Hypothalamus (tissue), 51 donors: ENCODE measurements around the gene NCLN.

Experiments
- DNase-seq, 51 donors: peaks; one replicate each; lab custom pipeline; 2025; lab: John Stamatoyannopoulos, UW

Gene NCLN, protein sequence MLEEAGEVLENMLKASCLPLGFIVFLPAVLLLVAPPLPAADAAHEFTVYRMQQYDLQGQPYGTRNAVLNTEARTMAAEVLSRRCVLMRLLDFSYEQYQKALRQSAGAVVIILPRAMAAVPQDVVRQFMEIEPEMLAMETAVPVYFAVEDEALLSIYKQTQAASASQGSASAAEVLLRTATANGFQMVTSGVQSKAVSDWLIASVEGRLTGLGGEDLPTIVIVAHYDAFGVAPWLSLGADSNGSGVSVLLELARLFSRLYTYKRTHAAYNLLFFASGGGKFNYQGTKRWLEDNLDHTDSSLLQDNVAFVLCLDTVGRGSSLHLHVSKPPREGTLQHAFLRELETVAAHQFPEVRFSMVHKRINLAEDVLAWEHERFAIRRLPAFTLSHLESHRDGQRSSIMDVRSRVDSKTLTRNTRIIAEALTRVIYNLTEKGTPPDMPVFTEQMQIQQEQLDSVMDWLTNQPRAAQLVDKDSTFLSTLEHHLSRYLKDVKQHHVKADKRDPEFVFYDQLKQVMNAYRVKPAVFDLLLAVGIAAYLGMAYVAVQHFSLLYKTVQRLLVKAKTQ

DNA sequence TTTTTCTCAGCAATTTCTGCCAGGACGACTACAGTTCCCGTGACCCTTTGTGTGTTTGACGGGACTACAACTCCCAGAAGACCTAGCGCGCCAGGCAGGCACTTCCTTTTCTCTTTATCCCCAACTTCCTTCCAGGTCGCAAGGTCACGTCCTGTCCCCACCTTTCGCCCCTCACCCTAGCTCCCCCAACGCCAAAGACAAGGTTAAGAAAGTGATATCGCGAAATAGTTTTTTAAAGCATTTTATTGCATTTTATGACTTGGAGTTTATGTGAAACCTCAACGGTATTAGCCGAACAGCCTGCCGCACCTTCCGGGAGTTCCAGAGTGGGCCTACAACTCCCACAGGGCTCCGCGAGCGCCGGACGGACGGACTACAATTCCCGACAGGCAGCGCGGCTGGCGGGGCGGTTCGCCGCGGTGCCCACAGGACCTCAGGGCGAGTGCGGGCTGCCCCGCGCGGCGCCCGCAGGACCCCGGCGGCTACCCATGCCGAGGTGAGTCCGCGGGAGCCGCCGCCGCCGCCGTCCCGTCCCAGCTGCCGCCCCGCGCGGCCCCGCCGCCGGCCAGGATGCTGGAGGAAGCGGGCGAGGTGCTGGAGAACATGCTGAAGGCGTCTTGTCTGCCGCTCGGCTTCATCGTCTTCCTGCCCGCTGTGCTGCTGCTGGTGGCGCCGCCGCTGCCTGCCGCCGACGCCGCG is at the start of gene NCLN:
NCLN (plus strand) TSS at position 470 of the 699 bp plus-strand sequence; CDS start at position 571, 101 bp downstream.
- peak; percentile 81 to 100 (median 94) for DNase-seq

DNA sequence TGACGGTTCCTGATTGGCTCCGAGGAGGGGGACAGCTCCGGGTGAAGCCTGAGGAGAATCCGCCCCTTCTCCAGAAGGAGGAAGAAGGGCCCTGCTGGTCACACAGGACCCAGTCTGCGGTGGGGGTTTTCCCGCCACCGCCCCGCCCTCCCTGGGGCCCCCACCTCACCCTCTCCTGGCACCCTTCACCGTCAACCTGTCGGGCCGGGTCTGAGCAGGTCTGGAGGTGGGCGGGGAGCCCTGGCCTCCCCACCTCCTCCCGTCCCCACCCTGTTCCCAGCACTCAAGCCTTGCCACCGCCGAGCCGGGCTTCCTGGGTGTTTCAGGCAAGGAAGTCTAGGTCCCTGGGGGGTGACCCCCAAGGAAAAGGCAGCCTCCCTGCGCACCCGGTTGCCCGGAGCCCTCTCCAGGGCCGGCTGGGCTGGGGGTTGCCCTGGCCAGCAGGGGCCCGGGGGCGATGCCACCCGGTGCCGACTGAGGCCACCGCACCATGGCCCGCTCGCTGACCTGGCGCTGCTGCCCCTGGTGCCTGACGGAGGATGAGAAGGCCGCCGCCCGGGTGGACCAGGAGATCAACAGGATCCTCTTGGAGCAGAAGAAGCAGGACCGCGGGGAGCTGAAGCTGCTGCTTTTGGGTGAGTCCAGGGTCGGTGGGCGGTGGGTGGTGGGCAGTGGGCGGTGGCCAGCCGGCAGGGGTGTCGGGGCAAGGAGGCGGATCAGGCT is 49.6 kb upstream of the NCLN start, which contains the start of gene GNA15:
GNA15 (plus strand) TSS at position 73 of the 723 bp plus-strand sequence; CDS start at position 491, 418 bp downstream.
- peak in 1 of 51 donors; percentile 11 for DNase-seq

DNA sequence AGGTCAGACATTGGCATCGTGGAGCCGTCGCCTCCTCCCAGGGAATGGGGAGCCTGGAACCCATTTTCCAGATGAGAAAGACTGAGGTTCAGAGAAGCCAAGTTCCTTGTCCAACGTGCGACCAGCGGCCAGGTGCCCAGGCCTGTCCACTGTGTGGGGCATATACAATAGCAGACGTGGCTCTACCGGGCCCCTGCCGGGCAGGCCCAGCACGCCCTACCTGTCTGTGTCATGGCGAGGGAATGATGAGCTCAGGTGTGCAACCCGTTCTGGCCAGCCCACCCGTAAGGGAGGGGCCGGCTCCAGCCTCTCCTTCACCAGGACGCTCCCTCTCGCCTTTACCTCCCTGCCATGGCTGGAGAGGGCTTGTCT is 49.1 kb upstream of the NCLN start:
- no peak for DNase-seq

DNA sequence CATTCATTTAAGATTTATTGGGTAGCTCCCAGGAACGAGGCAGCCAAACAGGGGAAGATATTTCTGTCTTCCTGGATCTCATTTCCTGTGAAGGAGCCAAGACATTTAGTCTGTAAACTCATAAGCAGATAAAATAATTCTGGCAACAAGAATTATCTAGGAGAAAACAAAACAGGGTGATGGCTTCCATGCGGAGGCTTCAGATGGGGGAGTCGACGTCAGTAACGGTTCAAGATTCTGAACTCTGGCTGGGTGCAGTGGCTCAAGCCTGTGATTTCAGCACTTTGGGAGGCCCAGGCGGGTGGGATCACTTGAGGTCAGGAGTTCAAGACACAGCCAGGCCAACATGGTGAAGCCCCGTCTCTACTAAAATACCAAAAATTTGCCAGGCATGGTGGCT is 48.6 kb upstream of the NCLN start:
- DNase-seq, result no peak

DNA sequence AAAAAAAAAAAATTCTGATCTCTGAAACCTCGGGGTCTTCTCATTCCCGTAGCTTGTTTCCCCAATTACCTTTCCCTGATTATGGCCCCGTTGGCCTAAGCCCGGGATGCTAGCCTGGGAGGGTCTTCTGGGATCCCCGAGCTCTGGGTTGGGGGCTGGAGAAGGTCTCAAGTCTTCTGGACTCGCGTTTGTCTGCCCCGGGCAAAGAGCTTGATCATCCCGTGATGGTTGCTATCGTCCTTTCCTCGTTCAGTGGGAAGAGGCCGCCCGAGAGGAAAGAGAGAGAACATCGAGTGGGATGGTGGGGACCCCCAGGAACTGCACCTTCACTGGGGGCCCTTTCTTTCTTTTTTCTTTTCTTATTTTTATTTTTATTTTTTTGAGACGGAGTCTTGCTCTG is 47.5 kb upstream of the NCLN start:
- DNase-seq, result no peak

DNA sequence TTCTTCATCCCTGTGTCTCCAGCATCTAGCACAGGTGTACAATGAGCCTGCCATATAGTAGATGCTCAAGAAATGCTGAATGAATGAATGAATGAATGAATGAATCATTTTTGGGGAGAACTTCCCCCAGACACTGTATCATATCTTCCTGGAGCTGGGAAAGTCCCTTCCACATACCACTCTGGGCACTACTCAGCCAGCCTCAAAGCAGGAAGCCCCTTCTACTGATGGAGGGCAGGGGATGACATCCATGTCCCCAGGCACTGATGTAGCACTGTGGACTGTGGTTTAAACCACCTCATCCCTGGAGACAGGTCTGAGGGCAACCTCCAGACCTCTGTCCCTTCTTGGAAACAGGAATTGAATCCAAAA is 45.1 kb upstream of the NCLN start:
- DNase-seq, result no peak

DNA sequence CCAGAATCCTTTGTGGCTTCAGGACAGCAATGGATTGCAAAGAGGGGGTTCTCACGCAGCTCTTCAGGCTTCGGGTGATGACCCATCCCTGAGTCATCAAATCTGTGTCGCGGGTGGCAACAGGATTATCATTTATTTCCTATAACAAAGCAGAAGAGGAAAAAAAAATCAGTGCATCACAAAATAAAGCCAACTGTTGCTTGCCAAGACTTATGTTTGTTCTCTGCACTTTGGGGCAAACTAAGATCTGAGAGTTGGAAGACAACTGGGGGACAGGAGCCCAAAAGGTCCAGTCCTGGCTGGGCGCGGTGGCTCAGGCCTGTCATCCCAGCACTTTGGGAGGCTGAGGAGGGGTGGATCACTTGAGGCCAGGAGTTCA is 43.4 kb upstream of the NCLN start:
- DNase-seq, result no peak

DNA sequence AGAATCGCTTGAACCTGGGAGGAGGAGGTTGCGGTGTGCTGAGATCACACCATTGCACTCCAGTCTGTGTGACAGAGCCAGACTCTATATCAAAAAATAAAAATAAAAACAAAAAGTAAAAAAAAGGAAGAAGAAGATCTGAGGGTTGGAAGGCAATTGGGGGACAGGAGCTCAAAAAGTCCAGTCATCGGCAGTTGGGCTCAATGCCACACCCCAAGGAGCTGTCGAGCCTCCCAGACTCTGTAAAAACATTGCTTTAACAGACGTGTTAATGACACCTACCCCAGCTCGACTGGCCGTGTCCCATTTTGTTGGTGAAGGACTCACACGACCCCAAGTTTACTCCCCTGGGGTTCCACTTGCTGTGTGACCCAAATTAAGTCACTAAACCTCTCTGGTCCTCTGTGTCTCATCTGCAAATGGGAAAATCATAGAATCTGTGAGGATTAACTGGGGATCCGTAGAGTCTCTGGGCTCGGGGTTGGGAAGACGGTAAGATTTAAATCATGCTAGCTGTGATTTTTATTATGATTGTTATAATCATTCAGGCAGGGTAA is 42.9 kb upstream of the NCLN start:
- DNase-seq, result no peak

DNA sequence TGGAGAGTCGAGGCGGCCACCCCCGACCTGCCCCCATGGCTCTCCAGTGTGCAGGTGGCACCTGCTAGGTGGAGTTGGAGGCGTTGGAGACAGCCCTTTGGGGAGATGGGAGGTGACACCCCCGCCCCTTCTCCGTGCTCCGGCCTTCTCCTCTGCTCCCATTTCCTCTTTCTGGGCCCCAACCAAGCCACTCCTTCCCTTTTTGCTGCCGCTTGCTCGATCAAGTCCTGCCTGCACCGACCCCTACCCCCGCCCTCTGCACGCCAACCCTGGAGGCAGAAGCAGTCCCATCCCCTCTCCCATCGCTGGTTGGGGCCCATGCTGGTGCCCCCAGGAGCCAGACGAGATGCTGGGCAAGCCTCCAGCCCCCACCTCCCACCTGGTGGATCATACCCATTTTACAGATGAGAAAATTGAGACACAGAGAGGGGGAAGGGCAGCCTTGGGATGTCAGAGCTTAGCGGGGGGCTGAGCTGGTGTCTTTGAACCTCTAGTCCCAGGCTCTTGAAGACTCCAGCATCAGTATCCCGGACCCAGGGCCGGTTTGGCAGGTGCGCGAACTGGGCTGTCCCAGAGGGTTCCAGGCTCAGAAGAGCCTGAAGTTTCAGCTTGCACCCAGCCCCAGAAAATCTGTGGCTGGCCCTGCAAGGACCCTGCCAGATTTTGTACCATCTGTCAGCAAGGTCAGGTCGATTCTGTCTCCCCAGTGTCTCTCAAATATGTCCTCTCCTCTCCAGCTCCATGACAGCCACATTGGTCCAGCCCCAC is 39.6 kb upstream of the NCLN start:
- peak in 4 of 51 donors; percentile 9 to 28 (median 12) for DNase-seq

DNA sequence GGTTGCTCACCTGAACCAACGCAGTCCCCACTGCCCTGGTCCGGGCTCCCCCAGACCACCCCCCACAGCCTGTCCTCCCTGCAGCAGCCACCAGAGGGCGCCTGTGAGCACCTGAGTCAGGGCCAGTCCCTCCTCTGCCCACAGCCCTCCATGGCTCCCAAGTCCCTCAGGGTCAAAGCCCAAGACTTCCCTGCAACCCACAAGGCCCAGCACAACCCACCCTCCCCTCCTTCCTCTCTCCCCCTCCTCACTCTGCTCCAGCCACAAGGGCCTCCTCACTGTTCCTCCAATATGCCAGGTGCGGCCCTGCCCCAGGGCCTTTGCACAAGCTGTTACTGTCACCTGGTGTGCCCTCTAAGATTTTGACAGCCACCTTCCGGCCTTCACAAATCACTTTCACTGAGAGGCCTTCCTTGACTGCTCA is 39.0 kb upstream of the NCLN start:
- no peak for DNase-seq

DNA sequence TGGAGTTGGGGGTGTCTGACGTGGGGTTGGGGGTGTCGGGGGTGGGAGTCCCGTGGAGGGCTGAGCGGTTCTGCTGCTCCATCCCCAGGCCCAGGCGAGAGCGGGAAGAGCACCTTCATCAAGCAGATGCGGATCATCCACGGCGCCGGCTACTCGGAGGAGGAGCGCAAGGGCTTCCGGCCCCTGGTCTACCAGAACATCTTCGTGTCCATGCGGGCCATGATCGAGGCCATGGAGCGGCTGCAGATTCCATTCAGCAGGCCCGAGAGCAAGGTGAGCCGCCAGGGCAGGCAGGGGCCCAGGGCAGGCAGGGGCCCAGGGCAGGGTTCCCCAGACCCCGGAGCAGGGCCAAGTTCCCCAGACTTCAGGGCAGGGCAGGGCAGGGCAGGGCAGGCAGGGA is 37.2 kb upstream of the NCLN start:
- DNase-seq, result no peak

DNA sequence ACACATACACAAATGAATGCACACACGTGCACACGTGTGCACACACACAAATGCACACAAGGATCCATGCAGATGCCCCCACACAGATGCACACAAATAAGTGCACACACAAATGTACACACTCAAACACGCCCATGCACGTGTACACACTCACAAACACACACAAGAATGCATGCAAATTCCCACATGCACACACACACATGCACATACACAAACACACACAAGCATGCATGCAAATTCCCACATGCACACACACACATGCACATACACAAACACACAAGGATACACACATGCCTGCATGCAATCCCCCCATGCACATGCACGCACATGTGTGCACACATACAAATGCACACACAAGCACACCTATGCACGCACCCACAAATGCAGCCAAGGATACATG is 36.6 kb upstream of the NCLN start:
- no peak for DNase-seq

DNA sequence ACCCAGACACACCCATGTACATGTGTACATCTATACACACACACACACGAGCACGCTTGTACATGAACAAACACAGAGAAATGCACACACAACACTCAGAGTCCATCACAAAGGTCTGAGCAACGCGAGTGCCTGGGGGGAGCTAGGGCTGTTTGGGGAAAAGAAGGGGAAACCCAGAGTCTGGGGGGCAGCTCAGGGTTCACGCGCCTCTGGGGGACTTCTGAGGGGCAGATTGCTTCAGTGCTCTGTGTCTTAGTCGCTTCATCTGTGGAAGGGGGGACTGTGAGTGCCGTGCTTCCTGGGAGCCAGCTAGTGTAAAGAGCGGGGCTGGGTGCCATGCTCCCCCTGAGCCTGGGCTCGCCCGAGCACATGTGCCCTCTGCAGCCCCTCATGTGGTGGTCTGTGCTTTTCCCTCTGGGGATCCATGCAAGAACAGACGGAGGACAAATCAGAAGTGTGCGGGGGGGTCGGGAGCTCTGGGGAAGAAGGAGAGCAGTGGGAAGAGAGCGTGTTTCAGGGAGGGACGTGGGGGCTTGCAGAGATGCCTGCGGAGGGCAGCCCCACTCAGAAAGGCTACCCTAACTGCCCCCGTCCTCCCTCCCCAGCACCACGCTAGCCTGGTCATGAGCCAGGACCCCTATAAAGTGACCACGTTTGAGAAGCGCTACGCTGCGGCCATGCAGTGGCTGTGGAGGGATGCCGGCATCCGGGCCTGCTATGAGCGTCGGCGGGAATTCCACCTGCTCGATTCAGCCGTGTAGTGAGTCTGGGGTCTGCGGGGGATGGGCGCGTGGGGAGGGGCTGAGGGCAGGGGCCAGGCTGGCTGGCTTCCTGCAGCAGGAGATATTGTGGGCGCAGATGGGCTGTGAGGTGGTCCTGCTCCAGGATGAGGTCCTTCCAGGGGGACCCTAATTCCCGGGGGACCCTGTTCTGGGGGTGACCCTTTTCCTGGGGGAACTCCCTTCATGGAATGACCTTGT is 35.9 kb upstream of the NCLN start:
- DNase-seq, result no peak

DNA sequence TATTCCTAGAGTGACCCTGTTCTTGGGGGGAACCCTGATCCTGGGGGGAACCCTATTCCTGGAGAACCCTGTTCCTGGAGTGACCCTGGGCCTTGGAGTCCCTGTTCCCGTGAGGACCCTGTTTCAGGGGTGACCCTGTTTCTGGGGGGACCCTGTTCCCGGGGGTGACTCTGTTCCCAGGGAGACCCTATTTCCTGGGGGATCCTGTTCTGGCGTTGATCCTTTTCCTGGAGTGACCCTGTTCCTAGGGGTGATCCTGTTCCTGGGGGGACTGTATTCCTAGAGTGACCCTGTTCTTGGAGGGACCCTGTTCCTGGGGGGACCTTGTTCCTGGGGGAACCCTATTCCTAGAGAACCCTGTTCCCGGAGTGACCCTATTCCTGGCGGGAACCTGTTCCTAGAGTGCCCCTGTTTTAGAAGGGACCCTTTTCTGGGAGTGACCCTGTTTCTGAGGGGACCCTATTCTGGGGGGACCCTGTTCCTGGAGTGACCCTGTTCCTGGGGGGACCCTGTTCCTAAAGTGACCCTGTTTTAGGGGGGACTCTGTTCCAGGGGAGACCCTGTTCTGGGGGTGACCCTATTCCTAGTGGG is 34.9 kb upstream of the NCLN start:
- no peak for DNase-seq

DNA sequence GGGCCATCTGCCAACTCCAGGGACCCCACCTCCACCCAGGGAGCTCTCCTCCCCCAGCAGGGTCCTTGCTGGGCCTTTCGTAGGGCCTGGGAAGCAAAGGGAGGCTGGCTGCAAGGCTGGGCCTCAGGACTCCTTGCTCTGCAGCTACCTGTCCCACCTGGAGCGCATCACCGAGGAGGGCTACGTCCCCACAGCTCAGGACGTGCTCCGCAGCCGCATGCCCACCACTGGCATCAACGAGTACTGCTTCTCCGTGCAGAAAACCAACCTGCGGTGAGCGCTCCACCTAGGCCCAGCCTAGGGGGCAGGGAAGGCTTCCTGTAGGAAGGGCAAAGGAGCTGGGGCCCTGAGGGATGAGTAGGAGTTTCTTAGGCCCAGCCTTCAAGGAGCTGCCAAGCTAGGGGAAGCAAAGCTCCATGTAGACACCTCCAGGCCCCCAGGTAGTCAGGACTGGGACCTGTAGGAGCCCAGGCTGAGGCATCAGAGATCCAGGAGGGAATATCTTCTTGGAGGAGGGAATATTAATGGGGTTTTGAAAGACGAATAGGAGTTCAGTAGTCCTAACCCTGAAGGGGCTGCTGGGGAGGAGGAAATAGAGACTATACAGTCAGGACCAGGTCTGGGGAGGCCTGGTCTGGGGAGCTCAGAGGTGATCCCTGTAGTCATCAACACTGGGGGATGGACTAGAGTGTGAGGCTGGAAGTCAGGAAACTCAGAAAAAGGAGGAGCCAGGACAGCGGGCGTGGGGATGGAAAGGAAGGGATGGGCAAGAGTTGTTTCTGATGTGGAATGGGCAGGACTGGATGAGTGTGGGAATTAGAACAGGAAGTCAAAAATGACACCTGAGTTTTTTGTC is 33.9 kb upstream of the NCLN start:
- DNase-seq, result no peak

DNA sequence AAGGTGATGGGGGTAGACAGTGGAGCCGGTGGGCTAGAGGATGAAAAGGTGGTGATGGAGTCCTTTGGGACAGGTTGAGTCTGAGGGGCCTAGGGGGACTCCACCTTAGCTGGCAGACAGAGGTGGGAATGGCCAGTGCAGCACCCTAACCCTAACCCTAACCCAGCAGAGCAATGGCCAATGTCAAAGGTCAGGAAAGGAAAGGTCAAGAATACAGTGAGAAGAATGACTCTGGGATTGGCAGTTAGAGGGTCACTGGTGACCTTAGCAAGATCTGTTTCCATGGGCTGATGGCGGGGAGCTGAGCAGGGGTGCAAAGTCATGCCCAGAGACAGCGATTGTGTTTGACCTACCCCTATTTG is 33.3 kb upstream of the NCLN start:
- no peak for DNase-seq
